GM13977 (cell line): ENCODE data around the gene RNF39.

ENCODE experiments used
- DNase-seq: peaks from one replicate; pipeline ENCODE4 v3.0.0; 2012; ENCODE audit warnings: low spot score
- CTCF ChIP-seq: IDR thresholded peaks from 2 replicates; pipeline ENCODE4 v1.5.1; 2012; ENCODE audit warnings: mild to moderate bottlenecking, control low read depth; ENCODE audit not compliant: insufficient read depth; ENCODE audit errors: extremely low read depth, missing control alignments
- in situ Hi-C: fragments of 300-500 bp; cut with MboI; formaldehyde crosslinking; loops from one replicate; pipeline ENCODE4 v1.12.0; 2022; ENCODE audit warnings: low sequenced_read_pairs, low pct_unique_long_range_greater_than_20kb, mixed read lengths, inconsistent platforms; ENCODE audit not compliant: unreplicated experiment

RNF39 gene

GRCh38 chr6:30075790-30076732 is 492 bp upstream of the RNF39 start:
- in situ Hi-C loops = no loop called here
- DNase-seq = no peak
- TF ChIP-seq CTCF = peak; percentile 40

GRCh38 chr6:30074331-30075093 is 1.1 kb downstream of the RNF39 start:
- in situ Hi-C loops = no loop called here
- no peak for TF ChIP-seq CTCF
- DNase-seq = no peak

GRCh38 chr6:30073489-30074235 is 1.9 kb downstream of the RNF39 start:
- no peak for TF ChIP-seq CTCF
- DNase-seq = no peak
- in situ Hi-C loops = no loop called here

GRCh38 chr6:30071858-30072257 is 3.7 kb downstream of the RNF39 start:
- DNase-seq = no peak
- in situ Hi-C loops = no loop called here
- TF ChIP-seq CTCF = no peak

GRCh38 chr6:30071081-30071818 is 4.3 kb downstream of the RNF39 start:
- in situ Hi-C loops = no loop called here
- TF ChIP-seq CTCF = no peak
- no peak for DNase-seq
